Neural cell (in vitro differentiated cells): ENCODE measurements around the gene RNF215. TPM values are rescaled to one million over a fixed set of nuclear protein-coding genes. Genes with fewer than 3 reads are reported as not detected.

Source experiments
- H2AFZ ChIP-seq: fragments of 200-600, 300-800 bp; sonication (generic), shearing (Covaris generic); 2 replicates; pipeline ENCODE4 v1.6.0; 2014; ENCODE audit warnings: low read depth, mild to moderate bottlenecking, antibody characterized with exemption, low read length, moderate library complexity
- H3F3A ChIP-seq: fragments of 200-600 bp; shearing (Covaris generic); 2 replicates; pipeline ENCODE4 v1.6.1; 2016; ENCODE audit warnings: mild to moderate bottlenecking, moderate library complexity, mixed read lengths, antibody characterized with exemption, low read length; ENCODE audit not compliant: insufficient read depth, poor library complexity, severe bottlenecking
- H3K27ac ChIP-seq: fragments of 200-600, 300-800 bp; sonication (generic), shearing (Covaris generic); 2 replicates; pipeline ENCODE4 v1.5.1; 2014; ENCODE audit warnings: mild to moderate bottlenecking, low read length, moderate library complexity
- H3K27me3 ChIP-seq: fragments of 300-800, 200-600 bp; sonication (generic), shearing (Covaris generic); 2 replicates; pipeline ENCODE4 v1.6.0; 2014; ENCODE audit warnings: mild to moderate bottlenecking, low read depth, low read length, moderate library complexity; ENCODE audit not compliant: insufficient read depth
- H3K36me3 ChIP-seq: fragments of 300-800, 200-600 bp; sonication (generic), shearing (Covaris generic); 2 replicates; pipeline ENCODE4 v1.5.1; 2014; ENCODE audit warnings: mild to moderate bottlenecking, antibody characterized with exemption, low read length, moderate library complexity; ENCODE audit not compliant: insufficient read depth
- H3K4me2 ChIP-seq: fragments of 300-800, 200-600 bp; sonication (generic), shearing (Covaris generic); 2 replicates; pipeline ENCODE4 v1.6.0; 2014; ENCODE audit warnings: mild to moderate bottlenecking, low read length
- H3K4me3 ChIP-seq: fragments of 300-800, 200-600 bp; sonication (generic), shearing (Covaris generic); 2 replicates; pipeline ENCODE4 v1.5.1; 2014; ENCODE audit warnings: mild to moderate bottlenecking, low read length, moderate library complexity
- H3K79me2 ChIP-seq: fragments of 200-600 bp; shearing (Covaris generic); replicated peaks from 2 replicates; pipeline ENCODE4 v1.6.0; 2014; ENCODE audit warnings: mild to moderate bottlenecking, low read length, moderate library complexity; ENCODE audit not compliant: insufficient read depth
- H3K9ac ChIP-seq: fragments of 300-800, 200-600 bp; sonication (generic), shearing (Covaris generic); 2 replicates; pipeline ENCODE4 v1.6.1; 2016; ENCODE audit warnings: mild to moderate bottlenecking, low read length, mixed read lengths
- H3K9me2 ChIP-seq: fragments of 200-600 bp; shearing (Covaris generic); 2 replicates; pipeline ENCODE4 v1.6.1; 2016; ENCODE audit warnings: mild to moderate bottlenecking, low read length, mixed read lengths; ENCODE audit not compliant: insufficient read depth
- H3K9me3 ChIP-seq: fragments of 200-600, 300-800 bp; sonication (generic), shearing (Covaris generic); 2 replicates; pipeline ENCODE4 v1.6.1; 2016; ENCODE audit warnings: mild to moderate bottlenecking, mixed run types, low read length, moderate library complexity, mixed read lengths
- H4K20me1 ChIP-seq: fragments of 200-600 bp; shearing (Covaris generic); 2 replicates; pipeline ENCODE4 v1.6.1; 2016; ENCODE audit warnings: mild to moderate bottlenecking, mixed run types; ENCODE audit not compliant: insufficient read depth
- EP300 ChIP-seq: fragments of 450-650 bp; conservative IDR thresholded peaks from 2 replicates; pipeline ENCODE4 v1.6.1; 2014; ENCODE audit warnings: antibody characterized with exemption, mild to moderate bottlenecking, moderate library complexity; ENCODE audit not compliant: poor library complexity, severe bottlenecking
- EZH2 ChIP-seq: fragments of 200-600, 300-800 bp; shearing (Covaris generic), sonication (generic); IDR thresholded peaks from 2 replicates; pipeline ENCODE4 v1.6.1; 2014; ENCODE audit warnings: antibody characterized with exemption, low read length, borderline replicate concordance, mild to moderate bottlenecking; ENCODE audit not compliant: insufficient read depth, poor library complexity, severe bottlenecking
- MXI1 ChIP-seq: fragments of 450-650 bp; conservative IDR thresholded peaks from 2 replicates; pipeline ENCODE4 v1.6.1; 2014; ENCODE audit warnings: antibody characterized with exemption, mild to moderate bottlenecking; ENCODE audit not compliant: poor library complexity, severe bottlenecking
- POLR2AphosphoS5 ChIP-seq: IDR thresholded peaks from 2 replicates; pipeline ENCODE4 v1.6.1; 2012
- RAD21 ChIP-seq: fragments of 450-650 bp; conservative IDR thresholded peaks from 2 replicates; pipeline ENCODE4 v1.6.1; 2014; ENCODE audit warnings: antibody characterized with exemption, mild to moderate bottlenecking, moderate library complexity
- SMC3 ChIP-seq: fragments of 450-650 bp; conservative IDR thresholded peaks from 2 replicates; pipeline ENCODE4 v1.6.1; 2014; ENCODE audit warnings: antibody characterized with exemption, mild to moderate bottlenecking, moderate library complexity; ENCODE audit not compliant: poor library complexity
- TAF1 ChIP-seq: IDR thresholded peaks from 2 replicates; pipeline ENCODE4 v1.6.1; 2012; ENCODE audit warnings: low read depth
- polyA plus RNA-seq: library from polyadenylated mRNA; depleted of rRNA; stranded (reverse); fragments of >200 nt; gene quantifications from 2 replicates; pipeline ENCODE4 v1.2.3, GENCODE V29; 2014
- TF ChIP-seq, protein P1 (sequence below): fragments of 450-650 bp; IDR thresholded peaks from 2 replicates; pipeline ENCODE4 v1.5.1; 2014; ENCODE audit warnings: antibody characterized with exemption, mild to moderate bottlenecking, moderate library complexity; ENCODE audit not compliant: poor library complexity, severe bottlenecking
- TF ChIP-seq, protein P2 (sequence below): IDR thresholded peaks from 2 replicates; pipeline ENCODE4 v1.6.1; 2012; ENCODE audit warnings: borderline replicate concordance

Gene RNF215
- polyA plus RNA-seq, 1 donor from 2014 or later: 28.3 TPM

GRCh38 chr22:30400159-30400558 lies 12.9 kb upstream of the RNF215 start:
- Histone ChIP-seq H2AFZ (no peak overlapping the region), H3K79me2 (no peaks in the 10 kb centered on the region), H3K9me3 (no peaks in the 10 kb centered on the region), H3K9me2 (no peaks in the 10 kb centered on the region), H3K27ac (no peak overlapping the region), H3K36me3 (no peaks in the 10 kb centered on the region), H3K27me3 (peaks cover 18% of the 10 kb centered on the region), H3F3A (no peaks in the 10 kb centered on the region), H3K4me2 (no peak overlapping the region), H4K20me1 (no peaks in the 10 kb centered on the region), H3K4me3 (no peak overlapping the region), H3K9ac (no peak overlapping the region)
- TF ChIP-seq SMC3 (no peak), TAF1 (no peak), POLR2AphosphoS5 (no peak), MXI1 (no peak), RAD21 (no peak), EZH2 (no peak), EP300 (no peak)
- TF ChIP-seq, protein P1, sequence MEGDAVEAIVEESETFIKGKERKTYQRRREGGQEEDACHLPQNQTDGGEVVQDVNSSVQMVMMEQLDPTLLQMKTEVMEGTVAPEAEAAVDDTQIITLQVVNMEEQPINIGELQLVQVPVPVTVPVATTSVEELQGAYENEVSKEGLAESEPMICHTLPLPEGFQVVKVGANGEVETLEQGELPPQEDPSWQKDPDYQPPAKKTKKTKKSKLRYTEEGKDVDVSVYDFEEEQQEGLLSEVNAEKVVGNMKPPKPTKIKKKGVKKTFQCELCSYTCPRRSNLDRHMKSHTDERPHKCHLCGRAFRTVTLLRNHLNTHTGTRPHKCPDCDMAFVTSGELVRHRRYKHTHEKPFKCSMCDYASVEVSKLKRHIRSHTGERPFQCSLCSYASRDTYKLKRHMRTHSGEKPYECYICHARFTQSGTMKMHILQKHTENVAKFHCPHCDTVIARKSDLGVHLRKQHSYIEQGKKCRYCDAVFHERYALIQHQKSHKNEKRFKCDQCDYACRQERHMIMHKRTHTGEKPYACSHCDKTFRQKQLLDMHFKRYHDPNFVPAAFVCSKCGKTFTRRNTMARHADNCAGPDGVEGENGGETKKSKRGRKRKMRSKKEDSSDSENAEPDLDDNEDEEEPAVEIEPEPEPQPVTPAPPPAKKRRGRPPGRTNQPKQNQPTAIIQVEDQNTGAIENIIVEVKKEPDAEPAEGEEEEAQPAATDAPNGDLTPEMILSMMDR: no peak
- TF ChIP-seq, protein P2, sequence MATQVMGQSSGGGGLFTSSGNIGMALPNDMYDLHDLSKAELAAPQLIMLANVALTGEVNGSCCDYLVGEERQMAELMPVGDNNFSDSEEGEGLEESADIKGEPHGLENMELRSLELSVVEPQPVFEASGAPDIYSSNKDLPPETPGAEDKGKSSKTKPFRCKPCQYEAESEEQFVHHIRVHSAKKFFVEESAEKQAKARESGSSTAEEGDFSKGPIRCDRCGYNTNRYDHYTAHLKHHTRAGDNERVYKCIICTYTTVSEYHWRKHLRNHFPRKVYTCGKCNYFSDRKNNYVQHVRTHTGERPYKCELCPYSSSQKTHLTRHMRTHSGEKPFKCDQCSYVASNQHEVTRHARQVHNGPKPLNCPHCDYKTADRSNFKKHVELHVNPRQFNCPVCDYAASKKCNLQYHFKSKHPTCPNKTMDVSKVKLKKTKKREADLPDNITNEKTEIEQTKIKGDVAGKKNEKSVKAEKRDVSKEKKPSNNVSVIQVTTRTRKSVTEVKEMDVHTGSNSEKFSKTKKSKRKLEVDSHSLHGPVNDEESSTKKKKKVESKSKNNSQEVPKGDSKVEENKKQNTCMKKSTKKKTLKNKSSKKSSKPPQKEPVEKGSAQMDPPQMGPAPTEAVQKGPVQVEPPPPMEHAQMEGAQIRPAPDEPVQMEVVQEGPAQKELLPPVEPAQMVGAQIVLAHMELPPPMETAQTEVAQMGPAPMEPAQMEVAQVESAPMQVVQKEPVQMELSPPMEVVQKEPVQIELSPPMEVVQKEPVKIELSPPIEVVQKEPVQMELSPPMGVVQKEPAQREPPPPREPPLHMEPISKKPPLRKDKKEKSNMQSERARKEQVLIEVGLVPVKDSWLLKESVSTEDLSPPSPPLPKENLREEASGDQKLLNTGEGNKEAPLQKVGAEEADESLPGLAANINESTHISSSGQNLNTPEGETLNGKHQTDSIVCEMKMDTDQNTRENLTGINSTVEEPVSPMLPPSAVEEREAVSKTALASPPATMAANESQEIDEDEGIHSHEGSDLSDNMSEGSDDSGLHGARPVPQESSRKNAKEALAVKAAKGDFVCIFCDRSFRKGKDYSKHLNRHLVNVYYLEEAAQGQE: no peak

- H3K27ac ChIP-seq: no peak overlapping the region
- no peaks in the 10 kb centered on the region for H3K79me2 ChIP-seq
- no peaks in the 10 kb centered on the region for H3K9me2 ChIP-seq
- TF ChIP-seq MXI1: no peak
- TF ChIP-seq EP300: no peak
- H3K9me3 ChIP-seq: no peaks in the 10 kb centered on the region
- H3K36me3 ChIP-seq: no peaks in the 10 kb centered on the region
- H3K4me3 ChIP-seq: no peak overlapping the region
- no peaks in the 10 kb centered on the region for H4K20me1 ChIP-seq
- H2AFZ ChIP-seq: no peak overlapping the region
- H3K4me2 ChIP-seq: no peak overlapping the region
- H3F3A ChIP-seq: no peaks in the 10 kb centered on the region
- H3K9ac ChIP-seq: no peak overlapping the region
- H3K27me3 ChIP-seq: peaks cover 18% of the 10 kb centered on the region
These were observed 12.5 kb upstream of the RNF215 start for GRCh38 chr22:30399718-30400117.
